Chondrocyte (in vitro differentiated cells): Measurements from ENCODE around the gene UNC13C. TPM values are rescaled to one million over a fixed set of nuclear protein-coding genes. Genes with fewer than 3 reads are reported as not detected.
"Not testable (repeated sequence)": the region's sequence is repeated elsewhere in the genome, so short reads cannot be mapped to it uniquely, and the experiment has no call there.

Experiments
- DNase-seq: peaks from one replicate; pipeline ENCODE4 v3.0.0; 2021; ENCODE audit warnings: mixed read lengths, low spot score
- H3K27ac Mint-ChIP-seq: one replicate; pipeline ENCODE4 v1.8.0; 2021; ENCODE audit warnings: mild to moderate bottlenecking, moderate library complexity, mixed read lengths; ENCODE audit not compliant: unreplicated experiment
- H3K27me3 Mint-ChIP-seq: 2 replicates; pipeline ENCODE4 v1.8.0; 2021; ENCODE audit warnings: low read depth, mixed read lengths
- H3K36me3 Mint-ChIP-seq: 2 replicates; pipeline ENCODE4 v1.8.0; 2021; ENCODE audit warnings: low read depth, mixed read lengths
- H3K4me1 Mint-ChIP-seq: 2 replicates; pipeline ENCODE4 v1.8.0; 2021; ENCODE audit warnings: low read depth, mild to moderate bottlenecking, mixed read lengths
- H3K4me3 Mint-ChIP-seq: one replicate; pipeline ENCODE4 v1.8.0; 2021; ENCODE audit warnings: mild to moderate bottlenecking, moderate library complexity, mixed read lengths; ENCODE audit not compliant: unreplicated experiment
- H3K9me3 Mint-ChIP-seq: 2 replicates; pipeline ENCODE4 v1.8.0; 2021; ENCODE audit warnings: low read depth, mixed read lengths
- total RNA-seq: library from RNA; stranded (reverse); gene quantifications from 3 replicates; pipeline ENCODE4 v1.2.1, GENCODE V29; 2021
- TF ChIP-seq, protein P1 (sequence below): fragments of 200-600 bp; sonication (generic); IDR thresholded peaks from 2 replicates; pipeline ENCODE4 v1.5.0; 2021; ENCODE audit warnings: antibody characterized with exemption, mild to moderate bottlenecking, moderate library complexity

Gene UNC13C
- total RNA-seq, 1 donor from 2014 or later = 0.15 TPM

DNA sequence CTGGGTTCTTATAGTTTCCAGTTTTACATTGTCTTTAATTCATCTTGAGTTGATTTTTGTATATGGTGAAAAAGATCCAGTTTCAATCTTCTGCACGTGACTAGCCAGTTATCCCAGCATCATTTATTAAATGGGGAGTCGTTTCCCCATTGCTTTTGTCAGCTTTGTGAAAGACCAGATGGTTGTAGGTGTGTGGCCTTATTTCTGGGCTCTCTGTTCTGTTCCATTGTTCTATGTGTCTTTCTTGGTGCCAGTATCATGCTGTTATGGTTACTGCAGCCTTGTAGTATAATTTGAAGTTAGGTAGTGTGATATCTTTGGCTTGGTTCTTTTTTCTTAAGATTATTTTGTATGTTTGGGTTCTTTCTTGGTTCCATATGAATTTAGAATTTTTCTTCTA is 432.2 kb downstream of the UNC13C start:
- TF ChIP-seq, protein P1, sequence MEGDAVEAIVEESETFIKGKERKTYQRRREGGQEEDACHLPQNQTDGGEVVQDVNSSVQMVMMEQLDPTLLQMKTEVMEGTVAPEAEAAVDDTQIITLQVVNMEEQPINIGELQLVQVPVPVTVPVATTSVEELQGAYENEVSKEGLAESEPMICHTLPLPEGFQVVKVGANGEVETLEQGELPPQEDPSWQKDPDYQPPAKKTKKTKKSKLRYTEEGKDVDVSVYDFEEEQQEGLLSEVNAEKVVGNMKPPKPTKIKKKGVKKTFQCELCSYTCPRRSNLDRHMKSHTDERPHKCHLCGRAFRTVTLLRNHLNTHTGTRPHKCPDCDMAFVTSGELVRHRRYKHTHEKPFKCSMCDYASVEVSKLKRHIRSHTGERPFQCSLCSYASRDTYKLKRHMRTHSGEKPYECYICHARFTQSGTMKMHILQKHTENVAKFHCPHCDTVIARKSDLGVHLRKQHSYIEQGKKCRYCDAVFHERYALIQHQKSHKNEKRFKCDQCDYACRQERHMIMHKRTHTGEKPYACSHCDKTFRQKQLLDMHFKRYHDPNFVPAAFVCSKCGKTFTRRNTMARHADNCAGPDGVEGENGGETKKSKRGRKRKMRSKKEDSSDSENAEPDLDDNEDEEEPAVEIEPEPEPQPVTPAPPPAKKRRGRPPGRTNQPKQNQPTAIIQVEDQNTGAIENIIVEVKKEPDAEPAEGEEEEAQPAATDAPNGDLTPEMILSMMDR = no peak
- Mint-ChIP-seq H3K27ac (no peak overlapping the region), H3K4me1 (no peaks in the 10 kb centered on the region), H3K4me3 (no peak overlapping the region), H3K27me3 (peaks cover 2% of the 10 kb centered on the region), H3K9me3 (no peaks in the 10 kb centered on the region), H3K36me3 (no peaks in the 10 kb centered on the region)
- no peak for DNase-seq

DNA sequence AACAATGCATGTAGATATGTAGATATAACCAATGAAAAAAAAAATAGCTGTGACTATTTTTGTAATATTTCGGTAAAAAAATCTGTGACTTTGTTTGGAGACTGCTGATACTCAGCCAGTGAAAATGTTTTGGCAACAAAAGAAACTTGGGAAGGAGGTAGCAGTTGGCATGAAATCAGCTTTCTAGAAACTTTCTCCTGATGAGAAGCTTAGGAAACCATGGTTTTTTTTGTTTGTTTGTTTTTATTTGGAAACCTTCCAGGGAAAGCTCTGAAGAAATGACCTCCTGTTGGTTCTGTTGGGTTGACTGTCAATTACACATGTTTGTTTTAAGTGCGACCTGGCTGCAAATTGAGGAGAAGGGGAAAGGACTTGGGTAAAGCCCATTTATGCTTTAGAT is 445.9 kb downstream of the UNC13C start:
- H3K36me3 Mint-ChIP-seq = no peaks in the 10 kb centered on the region
- H3K27ac Mint-ChIP-seq = no peak overlapping the region
- no peaks in the 10 kb centered on the region for H3K27me3 Mint-ChIP-seq
- H3K9me3 Mint-ChIP-seq = peaks cover 10% of the 10 kb centered on the region
- DNase-seq = no peak
- H3K4me1 Mint-ChIP-seq = no peaks in the 10 kb centered on the region
- H3K4me3 Mint-ChIP-seq = no peak overlapping the region
- TF ChIP-seq, protein P1 = no peak

DNA sequence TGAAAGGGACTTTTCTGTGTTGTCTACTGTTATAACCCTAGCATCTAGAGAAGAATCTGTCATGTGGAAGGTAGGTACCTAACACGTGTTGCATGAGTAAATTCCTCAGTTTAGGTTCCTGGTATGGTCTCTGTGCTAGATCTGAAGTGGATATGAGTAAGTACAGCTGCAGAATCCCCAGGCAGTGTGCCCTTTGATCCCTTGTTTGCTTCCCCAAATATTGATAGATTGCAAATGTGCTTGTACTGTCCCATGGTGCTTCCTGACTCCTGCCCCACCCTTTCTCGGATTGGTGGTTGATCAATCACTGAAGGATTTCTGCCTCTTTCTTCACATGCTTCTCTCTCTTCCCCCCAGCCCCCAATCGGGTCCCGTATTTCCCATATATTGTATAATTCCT is 450.4 kb downstream of the UNC13C start:
- no peak overlapping the region for H3K4me3 Mint-ChIP-seq
- H3K9me3 Mint-ChIP-seq = peaks cover 22% of the 10 kb centered on the region
- H3K36me3 Mint-ChIP-seq = no peaks in the 10 kb centered on the region
- no peaks in the 10 kb centered on the region for H3K27me3 Mint-ChIP-seq
- H3K27ac Mint-ChIP-seq = no peak overlapping the region
- TF ChIP-seq, protein P1 = no peak
- DNase-seq = no peak
- peaks cover 8% of the 10 kb centered on the region for H3K4me1 Mint-ChIP-seq

DNA sequence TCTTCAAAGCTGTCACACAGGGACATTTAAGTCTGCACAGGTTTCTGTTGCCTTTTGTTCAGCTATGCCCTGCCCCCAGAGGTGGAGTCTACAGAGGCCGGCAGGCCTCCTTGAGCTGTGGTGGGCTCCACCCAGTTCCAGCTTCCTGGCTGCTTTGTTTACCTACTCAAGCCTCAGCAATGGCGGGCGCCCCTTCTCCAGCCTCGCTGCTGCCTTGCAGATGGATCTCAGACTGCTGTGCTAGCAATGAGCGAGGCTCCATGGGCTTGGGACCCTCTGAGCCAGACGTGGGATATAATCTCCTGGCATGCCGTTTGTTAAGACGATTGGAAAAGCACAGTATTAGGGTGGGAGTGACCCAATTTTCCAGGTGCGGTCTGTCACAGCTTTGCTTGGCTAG is 472.0 kb downstream of the UNC13C start:
- peaks cover 41% of the 10 kb centered on the region for H3K9me3 Mint-ChIP-seq
- not testable (repeated sequence) for H3K4me1 Mint-ChIP-seq, H3K4me3 Mint-ChIP-seq, H3K36me3 Mint-ChIP-seq, DNase-seq, H3K27me3 Mint-ChIP-seq, H3K27ac Mint-ChIP-seq

DNA sequence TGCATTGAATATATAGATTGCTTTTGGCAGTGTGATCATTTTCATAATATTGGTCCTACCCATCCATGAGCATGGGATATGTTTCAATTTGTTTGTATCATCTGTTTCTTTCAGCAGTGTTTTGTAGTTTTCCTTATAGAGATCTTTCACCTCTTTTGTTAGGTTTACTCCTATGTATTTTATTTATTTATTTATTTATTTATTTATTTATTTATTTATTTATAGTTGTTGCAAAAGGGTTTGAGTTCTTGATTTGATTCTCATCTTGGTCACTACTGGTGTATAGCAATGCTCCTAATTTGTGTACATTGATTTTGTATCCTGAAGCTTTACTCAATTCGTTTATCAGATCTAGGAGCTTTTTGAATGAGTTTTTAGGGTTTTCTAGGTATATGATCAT is 478.2 kb downstream of the UNC13C start:
- H3K4me1 Mint-ChIP-seq = no peaks in the 10 kb centered on the region
- H3K27me3 Mint-ChIP-seq = no peaks in the 10 kb centered on the region
- TF ChIP-seq, protein P1 = no peak
- no peak overlapping the region for H3K4me3 Mint-ChIP-seq
- H3K27ac Mint-ChIP-seq = no peak overlapping the region
- H3K9me3 Mint-ChIP-seq = peaks cover 64% of the 10 kb centered on the region
- peaks cover 1% of the 10 kb centered on the region for H3K36me3 Mint-ChIP-seq
- DNase-seq = no peak

DNA sequence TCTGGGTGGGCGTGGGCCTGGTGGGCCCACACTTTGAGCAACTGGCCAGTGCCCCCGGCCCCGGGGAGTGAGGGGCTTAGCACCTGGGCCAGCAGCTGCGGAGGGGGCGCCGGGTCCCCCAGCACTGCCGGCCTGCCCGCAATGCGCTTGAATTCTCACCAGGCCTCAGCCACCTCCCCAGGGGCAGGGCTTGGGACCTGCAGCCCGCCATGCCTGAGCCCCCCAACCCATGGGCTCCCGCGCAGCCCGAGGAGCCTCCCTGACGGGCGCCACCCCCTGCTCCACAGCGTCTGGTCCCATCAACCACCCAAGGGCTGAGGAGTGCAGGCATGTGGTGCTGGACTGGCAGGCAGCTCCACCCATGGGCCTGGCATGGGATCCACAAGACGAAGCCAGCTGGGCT is 484.3 kb downstream of the UNC13C start:
- no peaks in the 10 kb centered on the region for H3K36me3 Mint-ChIP-seq
- peaks cover 36% of the 10 kb centered on the region for H3K9me3 Mint-ChIP-seq
- H3K27ac Mint-ChIP-seq = no peak overlapping the region
- H3K27me3 Mint-ChIP-seq = no peaks in the 10 kb centered on the region
- H3K4me3 Mint-ChIP-seq = no peak overlapping the region
- no peak for DNase-seq
- TF ChIP-seq, protein P1 = no peak
- no peaks in the 10 kb centered on the region for H3K4me1 Mint-ChIP-seq
